ENCODE results near the gene SLC9A2. TPM values are rescaled to one million over a fixed set of nuclear protein-coding genes. Genes with fewer than 3 reads are reported as not detected.

Gene SLC9A2
- total and polyA plus RNA-seq, 2 donors (not counting 1 experiment from before 2014, with no cell fraction given): not detected

GRCh38 chr2:102615620-102616436, 3.5 kb upstream of the SLC9A2 start:
- Histone ChIP-seq H3K27ac (ENCODE audit: insufficient read depth, low read length) (no peak overlapping the region), H3K27me3 (ENCODE audit: control insufficient read depth, insufficient read depth, low read length) (peaks cover 19% of the 10 kb centered on the region), H3K4me2 (ENCODE audit: extremely low read depth, insufficient read depth, low read length) (no peak overlapping the region), H2AFZ (ENCODE audit: low read length) (no peak overlapping the region), H3K79me2 (ENCODE audit: control insufficient read depth, insufficient read depth, low read length) (no peaks in the 10 kb centered on the region), H3K4me3 (replicated peaks in 1 of 4; ENCODE audit: control extremely low read depth in 1 of 4, insufficient read depth in 1 of 4, low read depth in 3 of 4, low read length in 4 of 4) (no peak overlapping the region), H4K20me1 (ENCODE audit: control insufficient read depth, extremely low read depth, insufficient read depth, low read length) (no peaks in the 10 kb centered on the region), H3K9ac (ENCODE audit: insufficient read depth, low read length) (no peak overlapping the region), H3K36me3 (ENCODE audit: control insufficient read depth, insufficient read depth, low read length) (no peaks in the 10 kb centered on the region), H3K9me3 (ENCODE audit: control insufficient read depth, insufficient read depth, low read depth, low read length) (no peaks in the 10 kb centered on the region), H3K4me1 (ENCODE audit: control insufficient read depth, extremely low read depth, insufficient read depth, low read length) (no peaks in the 10 kb centered on the region)
- peak; percentile 50 to 67 for DNase-seq (ENCODE audit: low read depth in 2 of 2)
- TF ChIP-seq EZH2 (IDR thresholded peaks at IDR 0.05; ENCODE audit: low read length, missing control alignments) (no peak), CTCF (conservative IDR thresholded peaks at IDR 0.05 in 1 of 2, IDR thresholded peaks at IDR 0.05 in 1 of 2; ENCODE audit: low read depth in 1 of 2, low read length in 2 of 2) (peak; percentile 98 to 100)

GRCh38 chr2:102618452-102619413, 620 bp upstream of the SLC9A2 start:
- H2AFZ ChIP-seq (ENCODE audit: low read length): no peak overlapping the region
- no peak overlapping the region for H3K9ac ChIP-seq (ENCODE audit: insufficient read depth, low read length)
- H4K20me1 ChIP-seq (ENCODE audit: control insufficient read depth, extremely low read depth, insufficient read depth, low read length): no peaks in the 10 kb centered on the region
- H3K79me2 ChIP-seq (ENCODE audit: control insufficient read depth, insufficient read depth, low read length): no peaks in the 10 kb centered on the region
- H3K9me3 ChIP-seq (ENCODE audit: control insufficient read depth, insufficient read depth, low read depth, low read length): no peaks in the 10 kb centered on the region
- H3K27ac ChIP-seq (ENCODE audit: insufficient read depth, low read length): no peak overlapping the region
- H3K4me1 ChIP-seq (ENCODE audit: control insufficient read depth, extremely low read depth, insufficient read depth, low read length): no peaks in the 10 kb centered on the region
- peak overlapping the region; percentile 4 to 51 (median 24) for H3K4me3 ChIP-seq (replicated peaks in 1 of 4; ENCODE audit: control extremely low read depth in 1 of 4, insufficient read depth in 1 of 4, low read depth in 3 of 4, low read length in 4 of 4)
- H3K36me3 ChIP-seq (ENCODE audit: control insufficient read depth, insufficient read depth, low read length): no peaks in the 10 kb centered on the region
- TF ChIP-seq EZH2 (IDR thresholded peaks at IDR 0.05; ENCODE audit: low read length, missing control alignments) (peak; percentile 77), CTCF (conservative IDR thresholded peaks at IDR 0.05 in 1 of 2, IDR thresholded peaks at IDR 0.05 in 1 of 2; ENCODE audit: low read depth in 1 of 2, low read length in 2 of 2) (no peak)
- peak; percentile 6 to 15 for DNase-seq (ENCODE audit: low read depth in 2 of 2)
- H3K4me2 ChIP-seq (ENCODE audit: extremely low read depth, insufficient read depth, low read length): peak overlapping the region; percentile 63
- peaks cover 22% of the 10 kb centered on the region for H3K27me3 ChIP-seq (ENCODE audit: control insufficient read depth, insufficient read depth, low read length)

- Histone ChIP-seq H2AFZ (ENCODE audit: low read length) (no peak overlapping the region), H4K20me1 (ENCODE audit: control insufficient read depth, extremely low read depth, insufficient read depth, low read length) (no peaks in the 10 kb centered on the region), H3K27ac (ENCODE audit: insufficient read depth, low read length) (no peak overlapping the region), H3K4me1 (ENCODE audit: control insufficient read depth, extremely low read depth, insufficient read depth, low read length) (no peaks in the 10 kb centered on the region), H3K27me3 (ENCODE audit: control insufficient read depth, insufficient read depth, low read length) (peaks cover 22% of the 10 kb centered on the region), H3K36me3 (ENCODE audit: control insufficient read depth, insufficient read depth, low read length) (no peaks in the 10 kb centered on the region), H3K4me3 (replicated peaks in 1 of 4; ENCODE audit: control extremely low read depth in 1 of 4, insufficient read depth in 1 of 4, low read depth in 3 of 4, low read length in 4 of 4) (no peak overlapping the region), H3K4me2 (ENCODE audit: extremely low read depth, insufficient read depth, low read length) (no peak overlapping the region), H3K9ac (ENCODE audit: insufficient read depth, low read length) (no peak overlapping the region), H3K79me2 (ENCODE audit: control insufficient read depth, insufficient read depth, low read length) (no peaks in the 10 kb centered on the region), H3K9me3 (ENCODE audit: control insufficient read depth, insufficient read depth, low read depth, low read length) (no peaks in the 10 kb centered on the region)
- DNase-seq (ENCODE audit: low read depth in 2 of 2): no peak
- no peak for TF ChIP-seq CTCF (conservative IDR thresholded peaks at IDR 0.05 in 1 of 2, IDR thresholded peaks at IDR 0.05 in 1 of 2; ENCODE audit: low read depth in 1 of 2, low read length in 2 of 2)
Observed at GRCh38 chr2:102620332-102620731, 979 bp downstream of the SLC9A2 start.
